Stimulated activated CD8-positive, alpha-beta memory T cell treated with anti-CD3 and anti-CD28 coated beads, Interleukin-7, amount 100 ng/mL, for 1 hour (primary cell): Measurements from ENCODE around the gene MLXIP.
"Not testable (repeated sequence)": the region's sequence is repeated elsewhere in the genome, so short reads cannot be mapped to it uniquely, and the experiment has no call there.

Experiments used
- DNase-seq, 2 donors: peaks; one replicate each; pipeline ENCODE4 v3.0.0-alpha.2; 2020; ENCODE audit warnings: low read depth in 2 of 2

MLXIP gene

DNA sequence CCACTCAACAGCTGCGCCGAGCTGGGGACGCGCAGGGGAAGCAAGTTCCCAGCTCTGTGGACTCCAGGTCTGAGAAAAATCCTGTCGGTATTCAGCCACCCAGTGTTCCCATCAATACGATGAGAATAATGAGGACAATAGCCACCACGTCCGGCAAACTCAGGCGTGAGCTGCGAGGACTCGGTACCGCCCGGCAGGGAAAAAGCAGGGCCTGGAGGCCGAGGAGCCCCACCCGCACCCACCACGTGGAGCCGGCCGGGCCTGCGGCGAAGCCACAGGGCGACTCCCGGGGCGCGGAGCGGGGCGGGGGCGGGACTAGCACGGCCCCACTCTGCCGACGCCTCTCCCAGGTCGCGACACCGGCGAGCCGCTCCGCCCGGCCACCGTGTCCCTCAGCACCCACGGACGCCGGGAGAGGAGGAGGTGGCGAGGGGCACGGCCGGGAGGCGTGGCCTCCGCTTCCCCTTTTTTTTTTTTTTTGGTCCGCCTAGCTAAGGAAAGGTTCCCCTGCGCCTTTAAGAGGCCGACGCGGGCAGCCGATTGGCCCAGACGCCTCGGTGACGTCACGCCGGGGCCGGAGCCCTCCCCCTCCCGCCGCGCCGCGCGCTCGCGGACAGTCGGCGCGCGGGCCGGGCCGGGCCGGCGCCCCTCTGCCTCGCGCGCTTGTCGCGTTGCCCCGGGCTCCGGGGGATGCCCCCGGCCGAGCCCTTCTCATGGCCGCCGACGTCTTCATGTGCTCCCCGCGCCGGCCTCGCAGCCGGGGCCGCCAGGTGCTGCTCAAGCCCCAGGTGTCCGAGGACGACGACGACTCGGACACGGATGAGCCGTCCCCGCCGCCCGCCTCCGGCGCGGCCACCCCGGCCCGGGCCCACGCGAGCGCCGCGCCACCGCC lies at the start of gene MLXIP:
TSS of gene MLXIP (plus strand) at position 616 of the 892 bp plus-strand sequence. CDS start at position 714, 98 bp downstream.
- peak; percentile 77 to 81 for DNase-seq

DNA sequence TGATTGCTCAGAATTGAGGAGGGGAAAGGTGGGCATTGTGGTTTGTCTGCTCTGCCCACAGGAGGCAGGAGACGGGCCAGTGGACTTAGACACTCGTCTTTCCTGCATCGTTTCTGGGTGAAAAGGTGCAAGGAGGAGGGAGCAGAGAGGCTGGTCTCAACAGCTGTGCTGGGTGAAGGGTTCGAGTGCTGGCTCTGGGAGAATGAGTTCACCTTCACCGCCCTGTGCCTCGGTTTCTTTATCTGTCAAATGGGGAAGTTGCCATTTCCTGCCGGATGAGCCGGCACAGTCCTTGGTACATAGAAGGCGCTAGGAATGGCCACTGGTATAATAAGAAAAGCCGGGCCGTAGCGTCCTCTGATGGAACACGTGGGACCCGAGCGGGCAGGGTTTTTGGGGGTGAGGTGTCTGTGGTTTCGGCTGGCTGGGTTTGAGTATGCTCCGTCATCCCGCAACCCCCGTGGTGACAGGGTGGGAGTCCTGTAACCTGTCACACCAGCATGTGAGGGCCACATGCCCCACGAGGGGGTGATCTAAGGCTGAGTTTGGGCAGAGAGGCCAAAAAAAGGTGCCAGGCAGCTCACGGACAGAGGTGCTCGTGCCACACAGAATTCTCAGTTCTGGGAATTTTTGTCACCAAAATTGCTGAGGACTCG lies 49.5 kb upstream of the MLXIP start:
- DNase-seq = no peak

GRCh38 chr12:122029620-122030423 lies 48.7 kb upstream of the MLXIP start:
- DNase-seq = no peak

- no peak for DNase-seq
Observed at GRCh38 chr12:122030424-122031035, 48.0 kb upstream of the MLXIP start.

- DNase-seq = peak in 1 of 2 donors; percentile 30
Observed at GRCh38 chr12:122031342-122032216, 47.0 kb upstream of the MLXIP start.

DNA sequence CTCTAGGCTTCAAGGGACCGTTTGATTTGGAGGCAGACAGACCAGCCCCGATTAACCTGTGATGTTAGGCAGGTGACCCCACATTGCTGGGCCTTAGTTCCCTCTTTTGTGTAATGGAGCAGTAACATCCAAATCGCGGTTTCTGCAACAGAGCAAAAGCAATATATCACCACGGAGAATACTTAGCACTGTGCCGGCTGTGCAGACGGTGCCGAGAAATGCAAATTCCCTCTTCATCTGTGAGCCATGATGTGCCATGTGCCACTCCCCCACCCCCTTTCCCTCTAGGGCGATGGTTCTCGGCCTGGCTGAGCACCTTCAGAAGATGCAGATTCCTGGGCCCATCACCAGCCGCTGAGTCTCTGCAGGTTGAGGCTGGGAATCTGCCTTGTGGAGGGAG lies 46.0 kb upstream of the MLXIP start:
- DNase-seq = no peak

DNA sequence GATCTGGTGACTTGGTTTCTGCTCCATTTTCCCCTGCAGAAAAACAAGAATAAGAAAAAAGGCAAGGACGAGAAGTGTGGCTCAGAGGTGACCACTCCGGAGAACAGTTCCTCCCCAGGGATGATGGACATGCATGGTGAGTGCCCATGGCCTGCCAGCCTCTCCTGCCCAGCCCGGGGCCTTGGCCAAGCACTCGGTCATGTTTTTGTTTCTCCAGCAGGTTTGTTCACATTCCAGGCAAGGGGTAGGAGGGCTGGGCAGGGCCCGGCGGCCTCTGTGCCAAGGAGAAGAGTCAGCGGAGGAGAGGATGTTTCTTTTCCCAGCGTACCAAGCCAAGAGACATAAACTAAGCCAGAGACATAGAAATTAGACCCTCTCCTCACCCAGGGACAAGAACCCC lies 43.3 kb upstream of the MLXIP start:
- no peak for DNase-seq

GRCh38 chr12:122036153-122036552 lies 42.4 kb upstream of the MLXIP start:
- no peak for DNase-seq

- no peak for DNase-seq
Observed at GRCh38 chr12:122040579-122041386, 37.8 kb upstream of the MLXIP start.

DNA sequence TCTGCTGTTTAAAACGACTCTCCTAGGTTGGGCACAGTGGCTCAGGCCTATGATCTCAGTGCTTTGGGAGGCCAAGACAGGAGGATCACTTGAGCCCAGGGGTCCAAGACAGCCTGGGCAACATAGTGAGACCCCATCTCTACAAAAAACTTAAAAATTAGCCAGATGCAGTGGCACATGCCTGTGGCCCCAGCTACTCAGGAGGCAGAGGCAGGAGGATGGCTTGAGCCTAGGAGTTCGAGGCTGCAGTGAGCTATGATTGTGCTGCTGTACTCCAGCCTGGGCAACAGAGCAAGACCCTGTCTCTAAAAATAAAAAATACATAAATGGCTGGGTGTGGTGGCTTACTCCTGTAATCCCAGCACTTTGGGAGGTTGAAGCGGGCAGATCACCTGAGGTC lies 37.1 kb upstream of the MLXIP start:
- not testable (repeated sequence) for DNase-seq

GRCh38 chr12:122042910-122043309 lies 35.6 kb upstream of the MLXIP start:
- DNase-seq = no peak

DNA sequence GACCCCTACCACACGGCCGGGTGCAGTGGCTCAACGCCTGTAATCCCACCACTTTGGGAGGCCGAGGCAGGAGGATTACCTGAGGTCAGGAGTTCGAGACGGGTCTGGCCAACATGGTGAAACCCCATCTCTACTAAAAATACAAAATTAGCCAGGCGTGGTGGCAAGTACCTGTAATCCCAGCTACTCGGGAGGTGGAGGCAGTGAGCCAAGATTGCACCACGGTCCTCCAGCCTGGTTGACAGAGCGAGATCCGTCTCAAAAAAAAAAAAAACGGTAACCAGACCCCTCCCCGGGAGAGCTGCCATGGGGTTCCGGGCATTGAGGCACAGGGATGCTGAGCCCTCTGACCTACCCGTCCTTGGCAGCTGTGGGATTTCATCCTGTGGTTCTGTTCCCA lies 35.1 kb upstream of the MLXIP start:
- no peak for DNase-seq

DNA sequence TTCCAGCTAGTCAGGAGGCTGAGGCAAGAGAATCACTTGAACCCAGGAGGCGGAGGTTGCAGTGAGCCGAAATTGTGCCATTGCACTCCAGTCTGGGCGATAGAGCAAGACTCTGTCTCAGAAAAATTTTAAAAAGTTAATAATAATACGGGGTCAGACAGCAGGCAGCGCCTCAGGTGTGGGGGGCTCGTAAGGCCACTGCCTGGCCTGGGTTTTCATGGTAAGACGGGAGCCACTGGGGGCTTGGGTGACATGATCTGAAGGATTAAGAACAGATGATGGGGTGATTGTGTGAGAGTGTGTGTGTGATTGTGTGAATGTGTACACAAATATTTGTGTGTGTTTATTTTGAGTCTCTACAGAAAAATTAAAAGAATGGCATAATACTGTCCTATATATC lies 33.3 kb upstream of the MLXIP start:
- no peak for DNase-seq

DNA sequence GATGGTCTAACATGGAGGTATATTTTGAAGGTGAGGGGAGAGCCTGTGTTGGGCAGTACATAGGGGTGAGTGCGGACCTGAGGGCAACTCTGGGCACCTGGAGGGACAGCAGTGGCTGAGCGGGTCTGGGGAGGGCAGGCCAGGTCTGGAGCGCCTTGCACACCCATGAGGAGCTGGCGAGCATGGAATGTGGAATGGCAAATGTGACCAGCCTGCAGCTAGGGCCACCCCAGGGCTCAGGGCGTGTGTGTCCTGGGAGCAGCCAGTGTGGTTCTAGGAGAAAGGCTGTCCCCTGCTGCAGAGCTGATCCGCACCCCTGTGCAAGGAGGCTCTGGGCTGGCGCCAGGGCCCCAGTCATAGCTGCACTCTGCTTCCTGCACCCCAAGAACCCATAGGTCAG lies 32.4 kb upstream of the MLXIP start:
- DNase-seq = no peak

GRCh38 chr12:122048151-122048550 lies 30.4 kb upstream of the MLXIP start:
- DNase-seq = no peak

DNA sequence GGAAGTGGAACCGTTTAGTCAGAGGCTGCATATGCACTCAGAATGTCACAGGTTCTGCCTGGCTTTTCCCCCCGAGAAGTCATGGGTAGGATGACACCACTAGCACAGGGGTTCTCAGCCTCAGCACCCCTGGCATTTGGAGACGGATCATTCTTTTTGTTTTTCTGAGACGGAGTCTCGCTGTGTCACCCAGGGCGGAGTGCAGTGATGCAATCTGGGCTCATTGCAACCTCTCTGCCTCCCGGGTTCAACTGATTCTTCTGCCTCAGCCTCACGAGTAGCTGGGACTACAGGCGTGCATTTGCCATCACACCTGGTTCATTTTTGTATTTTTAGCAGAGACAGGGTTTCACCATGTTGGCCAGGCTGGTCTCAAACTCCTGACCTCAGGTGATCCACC lies 28.7 kb upstream of the MLXIP start:
- DNase-seq = no peak

- no peak for DNase-seq
Observed at GRCh38 chr12:122050706-122051105, 27.9 kb upstream of the MLXIP start.

DNA sequence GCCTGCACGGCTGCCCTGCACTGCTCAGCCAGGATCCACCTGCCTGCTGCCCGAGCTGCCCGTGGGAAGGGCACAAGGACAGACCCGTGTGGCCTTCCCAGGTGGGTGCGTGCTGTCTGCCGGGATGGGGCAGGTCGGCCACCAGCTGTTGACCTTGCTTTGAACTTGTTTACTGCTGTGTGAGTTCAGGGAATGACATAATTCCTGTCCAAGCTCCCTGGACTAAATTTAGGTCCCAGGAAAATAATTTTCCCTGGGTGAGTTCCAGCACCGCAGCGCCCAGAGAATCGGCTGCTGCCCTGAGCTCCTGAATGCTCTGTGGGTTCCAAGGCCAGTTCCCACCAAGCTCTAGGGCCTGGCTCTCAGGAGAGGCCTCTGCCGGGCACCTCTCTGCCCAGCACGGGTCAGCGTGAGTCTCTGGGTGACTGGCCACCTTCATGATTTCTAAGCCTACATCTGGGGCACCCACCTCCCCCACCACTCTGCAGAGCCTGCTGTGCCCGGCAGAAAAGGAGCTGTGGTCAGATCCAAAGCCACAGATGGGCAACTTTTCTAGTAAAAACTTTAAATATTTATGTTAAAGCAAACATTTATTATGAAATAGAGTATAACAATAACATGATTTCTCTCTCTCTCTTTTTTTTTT lies 27.2 kb upstream of the MLXIP start:
- no peak for DNase-seq

DNA sequence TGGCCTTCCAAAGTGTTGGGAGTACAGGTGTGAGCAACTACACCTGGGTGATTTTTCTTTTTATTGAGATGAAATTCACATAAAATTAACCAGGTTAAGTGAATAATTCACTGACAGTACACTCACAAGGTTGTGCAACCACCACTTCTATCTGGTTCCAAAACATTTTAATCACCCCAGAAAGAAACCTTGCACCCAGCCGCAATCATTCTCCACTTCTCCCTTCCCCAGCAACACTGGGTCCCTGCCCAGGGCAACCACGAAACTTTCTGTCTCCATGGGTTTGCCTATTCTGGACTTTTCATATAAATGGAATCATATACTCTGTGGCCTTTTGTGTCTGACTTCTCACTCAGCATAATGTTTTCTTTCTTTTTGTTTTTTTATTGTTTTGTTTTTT lies 26.3 kb upstream of the MLXIP start:
- no peak for DNase-seq
